Measurements from ENCODE around the gene EIF4B.

DNA sequence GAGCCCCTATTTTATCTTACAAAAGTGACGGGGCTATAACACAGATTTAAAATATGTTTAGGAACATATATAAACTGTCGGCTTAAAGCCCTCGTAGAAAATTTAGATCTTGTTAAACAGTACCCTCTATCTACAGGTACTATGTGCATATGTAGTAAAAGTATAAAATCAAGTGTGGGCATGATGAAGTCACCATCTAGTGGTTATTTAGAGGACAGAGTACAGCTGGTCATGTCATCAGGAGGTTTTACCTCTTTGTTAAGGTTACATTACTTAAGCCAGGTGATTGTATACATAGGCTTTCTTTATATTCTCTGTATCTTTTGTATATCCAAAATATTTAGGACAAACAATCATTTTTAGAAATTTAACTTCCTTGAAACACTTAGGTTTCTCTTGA, 25.4 kb downstream of the EIF4B start:
- TF ChIP-seq OSR1 (CRISPR knock-in tag; IDR thresholded peaks at IDR 0.05) = no peak
- TF ChIP-seq, protein P1, sequence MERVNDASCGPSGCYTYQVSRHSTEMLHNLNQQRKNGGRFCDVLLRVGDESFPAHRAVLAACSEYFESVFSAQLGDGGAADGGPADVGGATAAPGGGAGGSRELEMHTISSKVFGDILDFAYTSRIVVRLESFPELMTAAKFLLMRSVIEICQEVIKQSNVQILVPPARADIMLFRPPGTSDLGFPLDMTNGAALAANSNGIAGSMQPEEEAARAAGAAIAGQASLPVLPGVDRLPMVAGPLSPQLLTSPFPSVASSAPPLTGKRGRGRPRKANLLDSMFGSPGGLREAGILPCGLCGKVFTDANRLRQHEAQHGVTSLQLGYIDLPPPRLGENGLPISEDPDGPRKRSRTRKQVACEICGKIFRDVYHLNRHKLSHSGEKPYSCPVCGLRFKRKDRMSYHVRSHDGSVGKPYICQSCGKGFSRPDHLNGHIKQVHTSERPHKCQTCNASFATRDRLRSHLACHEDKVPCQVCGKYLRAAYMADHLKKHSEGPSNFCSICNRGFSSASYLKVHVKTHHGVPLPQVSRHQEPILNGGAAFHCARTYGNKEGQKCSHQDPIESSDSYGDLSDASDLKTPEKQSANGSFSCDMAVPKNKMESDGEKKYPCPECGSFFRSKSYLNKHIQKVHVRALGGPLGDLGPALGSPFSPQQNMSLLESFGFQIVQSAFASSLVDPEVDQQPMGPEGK (CRISPR knock-in tag; IDR thresholded peaks at IDR 0.05; ENCODE audit: borderline replicate concordance) = no peak
- TF ChIP-seq, protein P2, sequence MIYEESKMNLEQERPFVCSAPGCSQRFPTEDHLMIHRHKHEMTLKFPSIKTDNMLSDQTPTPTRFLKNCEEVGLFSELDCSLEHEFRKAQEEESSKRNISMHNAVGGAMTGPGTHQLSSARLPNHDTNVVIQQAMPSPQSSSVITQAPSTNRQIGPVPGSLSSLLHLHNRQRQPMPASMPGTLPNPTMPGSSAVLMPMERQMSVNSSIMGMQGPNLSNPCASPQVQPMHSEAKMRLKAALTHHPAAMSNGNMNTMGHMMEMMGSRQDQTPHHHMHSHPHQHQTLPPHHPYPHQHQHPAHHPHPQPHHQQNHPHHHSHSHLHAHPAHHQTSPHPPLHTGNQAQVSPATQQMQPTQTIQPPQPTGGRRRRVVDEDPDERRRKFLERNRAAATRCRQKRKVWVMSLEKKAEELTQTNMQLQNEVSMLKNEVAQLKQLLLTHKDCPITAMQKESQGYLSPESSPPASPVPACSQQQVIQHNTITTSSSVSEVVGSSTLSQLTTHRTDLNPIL (CRISPR knock-in tag; IDR thresholded peaks at IDR 0.05; ENCODE audit: low read depth) = no peak
- TF ChIP-seq ZFP3 (CRISPR knock-in tag; IDR thresholded peaks at IDR 0.05) = no peak
- TF ChIP-seq ARNTL (CRISPR knock-in tag; IDR thresholded peaks at IDR 0.05; ENCODE audit: borderline replicate concordance, low read depth) = no peak
- no peak for TF ChIP-seq ZNF8 (CRISPR knock-in tag; IDR thresholded peaks at IDR 0.05)
- TF ChIP-seq CSDC2 (CRISPR knock-in tag; IDR thresholded peaks at IDR 0.05) = no peak
- TF ChIP-seq, protein P3, sequence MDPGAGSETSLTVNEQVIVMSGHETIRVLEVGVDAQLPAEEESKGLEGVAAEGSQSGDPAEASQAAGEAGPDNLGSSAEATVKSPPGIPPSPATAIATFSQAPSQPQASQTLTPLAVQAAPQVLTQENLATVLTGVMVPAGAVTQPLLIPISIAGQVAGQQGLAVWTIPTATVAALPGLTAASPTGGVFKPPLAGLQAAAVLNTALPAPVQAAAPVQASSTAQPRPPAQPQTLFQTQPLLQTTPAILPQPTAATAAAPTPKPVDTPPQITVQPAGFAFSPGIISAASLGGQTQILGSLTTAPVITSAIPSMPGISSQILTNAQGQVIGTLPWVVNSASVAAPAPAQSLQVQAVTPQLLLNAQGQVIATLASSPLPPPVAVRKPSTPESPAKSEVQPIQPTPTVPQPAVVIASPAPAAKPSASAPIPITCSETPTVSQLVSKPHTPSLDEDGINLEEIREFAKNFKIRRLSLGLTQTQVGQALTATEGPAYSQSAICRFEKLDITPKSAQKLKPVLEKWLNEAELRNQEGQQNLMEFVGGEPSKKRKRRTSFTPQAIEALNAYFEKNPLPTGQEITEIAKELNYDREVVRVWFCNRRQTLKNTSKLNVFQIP (CRISPR knock-in tag; IDR thresholded peaks at IDR 0.05; ENCODE audit: borderline replicate concordance, low read depth) = no peak
- no peak for TF ChIP-seq GLIS3 (CRISPR knock-in tag; IDR thresholded peaks at IDR 0.05)
- TF ChIP-seq, protein P4, sequence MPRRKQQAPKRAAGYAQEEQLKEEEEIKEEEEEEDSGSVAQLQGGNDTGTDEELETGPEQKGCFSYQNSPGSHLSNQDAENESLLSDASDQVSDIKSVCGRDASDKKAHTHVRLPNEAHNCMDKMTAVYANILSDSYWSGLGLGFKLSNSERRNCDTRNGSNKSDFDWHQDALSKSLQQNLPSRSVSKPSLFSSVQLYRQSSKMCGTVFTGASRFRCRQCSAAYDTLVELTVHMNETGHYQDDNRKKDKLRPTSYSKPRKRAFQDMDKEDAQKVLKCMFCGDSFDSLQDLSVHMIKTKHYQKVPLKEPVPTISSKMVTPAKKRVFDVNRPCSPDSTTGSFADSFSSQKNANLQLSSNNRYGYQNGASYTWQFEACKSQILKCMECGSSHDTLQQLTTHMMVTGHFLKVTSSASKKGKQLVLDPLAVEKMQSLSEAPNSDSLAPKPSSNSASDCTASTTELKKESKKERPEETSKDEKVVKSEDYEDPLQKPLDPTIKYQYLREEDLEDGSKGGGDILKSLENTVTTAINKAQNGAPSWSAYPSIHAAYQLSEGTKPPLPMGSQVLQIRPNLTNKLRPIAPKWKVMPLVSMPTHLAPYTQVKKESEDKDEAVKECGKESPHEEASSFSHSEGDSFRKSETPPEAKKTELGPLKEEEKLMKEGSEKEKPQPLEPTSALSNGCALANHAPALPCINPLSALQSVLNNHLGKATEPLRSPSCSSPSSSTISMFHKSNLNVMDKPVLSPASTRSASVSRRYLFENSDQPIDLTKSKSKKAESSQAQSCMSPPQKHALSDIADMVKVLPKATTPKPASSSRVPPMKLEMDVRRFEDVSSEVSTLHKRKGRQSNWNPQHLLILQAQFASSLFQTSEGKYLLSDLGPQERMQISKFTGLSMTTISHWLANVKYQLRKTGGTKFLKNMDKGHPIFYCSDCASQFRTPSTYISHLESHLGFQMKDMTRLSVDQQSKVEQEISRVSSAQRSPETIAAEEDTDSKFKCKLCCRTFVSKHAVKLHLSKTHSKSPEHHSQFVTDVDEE (CRISPR knock-in tag; IDR thresholded peaks at IDR 0.05) = no peak
- no peak for TF ChIP-seq ZNF565 (CRISPR knock-in tag; conservative IDR thresholded peaks at IDR 0.05; ENCODE audit: low read depth)
- no peak for TF ChIP-seq BACH2 (CRISPR knock-in tag; IDR thresholded peaks at IDR 0.05; ENCODE audit: borderline replicate concordance)
- no peak for TF ChIP-seq ZNF70 (CRISPR knock-in tag; IDR thresholded peaks at IDR 0.05)
- no peak for TF ChIP-seq RARB (CRISPR knock-in tag; IDR thresholded peaks at IDR 0.05)

All from SK-N-SH treated with all-trans-retinoic acid at 6 μM for 48 hours (cell line).